SK-N-MC (cell line): ENCODE results near the gene DAZAP1.

Experiments
- EZH2 ChIP-seq: fragments of 200-600 bp; sonication (generic); IDR thresholded peaks from one replicate; pipeline ENCODE4 v1.6.1; 2017; ENCODE audit warnings: antibody characterized with exemption
- FOXP2 ChIP-seq: optimal IDR thresholded peaks from 2 replicates; pipeline ENCODE3; 2011; ENCODE audit warnings: mild to moderate bottlenecking, moderate library complexity; ENCODE audit not compliant: insufficient read depth; ENCODE audit errors: extremely low read length, control extremely low read depth
- POLR2AphosphoS5 ChIP-seq: IDR thresholded peaks from 2 replicates; pipeline ENCODE4 v1.6.1; 2012; ENCODE audit warnings: mild to moderate bottlenecking, low read depth, low read length, borderline replicate concordance

- TF ChIP-seq EZH2 (no peak), POLR2AphosphoS5 (no peak), FOXP2 (no peak)
Measured at GRCh38 chr19:1377176-1377964, 30.0 kb upstream of the DAZAP1 start.
